GM18868 (cell line): Measurements from ENCODE around the gene ARPC1A.
"Not testable (repeated sequence)": the region's sequence is repeated elsewhere in the genome, so short reads cannot be mapped to it uniquely, and the experiment has no call there.

Experiments used
- ATAC-seq: cut with Tn5 transposase; IDR thresholded peaks from one replicate; pipeline ENCODE4 v1.9.1; 2021; ENCODE audit warnings: mild to moderate bottlenecking, moderate library complexity; ENCODE audit not compliant: unreplicated experiment

Gene ARPC1A

DNA sequence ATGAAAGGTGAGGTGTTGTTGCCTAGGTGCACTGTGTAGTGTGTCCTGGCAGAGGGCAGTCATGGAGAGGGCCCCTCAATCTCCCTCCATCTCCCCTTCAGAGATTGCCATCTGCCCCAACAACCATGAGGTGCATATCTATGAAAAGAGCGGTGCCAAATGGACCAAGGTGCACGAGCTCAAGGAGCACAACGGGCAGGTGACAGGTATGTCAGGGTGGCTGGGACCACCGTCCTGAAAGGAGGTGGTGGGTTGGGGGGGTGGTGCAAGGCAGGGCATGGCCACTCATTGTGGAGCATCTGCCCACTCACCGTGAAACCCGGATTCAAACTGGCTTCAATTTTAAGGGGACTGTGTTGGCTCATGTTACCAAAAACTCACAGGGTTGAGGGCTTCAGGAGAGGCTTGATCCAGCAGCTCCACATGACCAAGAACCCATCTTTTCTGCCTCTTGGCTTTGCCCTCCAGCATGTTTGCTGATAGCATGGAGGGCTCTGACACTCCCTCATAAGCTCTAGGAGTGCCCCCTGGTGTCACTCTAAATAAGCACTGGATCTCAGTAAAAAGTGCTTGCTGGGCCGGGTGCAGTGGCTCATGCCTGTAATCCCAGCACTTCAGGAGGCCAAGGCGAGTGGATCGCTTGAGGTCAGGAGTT, 61.0 kb downstream of the ARPC1A start:
- ATAC-seq = no peak

DNA sequence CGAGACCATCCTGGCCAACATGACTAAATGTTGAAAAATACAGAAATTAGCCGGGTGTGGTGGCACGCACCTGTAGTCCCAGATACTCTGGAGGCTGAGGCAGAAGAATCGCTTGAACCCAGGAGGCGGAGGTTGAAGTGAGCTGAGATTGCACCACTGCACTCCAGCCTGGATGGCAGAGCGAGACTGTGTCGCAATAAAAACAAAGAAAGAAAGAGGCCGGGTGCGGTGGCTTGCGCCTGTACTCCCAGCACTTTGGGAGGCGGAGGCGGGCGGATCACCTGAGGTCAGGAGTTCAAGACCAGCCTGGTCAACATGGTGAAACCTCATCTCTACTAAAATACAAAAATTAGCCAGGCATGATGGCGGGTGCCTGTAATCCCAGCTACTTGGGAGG, 61.5 kb downstream of the ARPC1A start:
- ATAC-seq = not testable (repeated sequence)

DNA sequence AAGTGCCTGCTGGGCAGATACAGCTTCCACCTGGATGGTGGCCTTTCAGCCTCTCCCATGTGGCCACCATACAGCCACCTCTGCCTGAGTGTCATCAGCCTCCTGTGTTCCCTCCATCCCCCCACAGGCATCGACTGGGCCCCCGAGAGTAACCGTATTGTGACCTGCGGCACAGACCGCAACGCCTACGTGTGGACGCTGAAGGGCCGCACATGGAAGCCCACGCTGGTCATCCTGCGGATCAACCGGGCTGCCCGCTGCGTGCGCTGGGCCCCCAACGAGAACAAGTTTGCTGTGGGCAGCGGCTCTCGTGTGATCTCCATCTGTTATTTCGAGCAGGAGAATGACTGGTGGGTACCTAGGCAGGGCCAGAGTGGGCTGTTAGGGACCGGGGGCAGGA, 62.2 kb downstream of the ARPC1A start:
- ATAC-seq = no peak

DNA sequence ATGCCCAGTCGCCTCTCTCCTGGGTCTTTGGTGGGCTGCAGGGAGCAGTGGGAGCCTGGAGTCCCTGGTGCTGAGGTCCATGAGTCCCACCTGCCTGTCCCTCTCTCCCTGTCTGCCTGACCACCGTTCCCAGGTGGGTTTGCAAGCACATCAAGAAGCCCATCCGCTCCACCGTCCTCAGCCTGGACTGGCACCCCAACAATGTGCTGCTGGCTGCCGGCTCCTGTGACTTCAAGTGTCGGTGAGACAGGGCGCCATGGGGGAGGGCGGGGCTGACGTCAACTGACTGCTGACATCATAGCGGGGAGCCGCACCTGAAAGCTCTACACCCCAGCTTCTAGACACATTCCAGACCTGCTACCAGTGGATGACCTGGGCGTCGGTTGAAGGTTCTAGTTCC, 64.1 kb downstream of the ARPC1A start:
- no peak for ATAC-seq

DNA sequence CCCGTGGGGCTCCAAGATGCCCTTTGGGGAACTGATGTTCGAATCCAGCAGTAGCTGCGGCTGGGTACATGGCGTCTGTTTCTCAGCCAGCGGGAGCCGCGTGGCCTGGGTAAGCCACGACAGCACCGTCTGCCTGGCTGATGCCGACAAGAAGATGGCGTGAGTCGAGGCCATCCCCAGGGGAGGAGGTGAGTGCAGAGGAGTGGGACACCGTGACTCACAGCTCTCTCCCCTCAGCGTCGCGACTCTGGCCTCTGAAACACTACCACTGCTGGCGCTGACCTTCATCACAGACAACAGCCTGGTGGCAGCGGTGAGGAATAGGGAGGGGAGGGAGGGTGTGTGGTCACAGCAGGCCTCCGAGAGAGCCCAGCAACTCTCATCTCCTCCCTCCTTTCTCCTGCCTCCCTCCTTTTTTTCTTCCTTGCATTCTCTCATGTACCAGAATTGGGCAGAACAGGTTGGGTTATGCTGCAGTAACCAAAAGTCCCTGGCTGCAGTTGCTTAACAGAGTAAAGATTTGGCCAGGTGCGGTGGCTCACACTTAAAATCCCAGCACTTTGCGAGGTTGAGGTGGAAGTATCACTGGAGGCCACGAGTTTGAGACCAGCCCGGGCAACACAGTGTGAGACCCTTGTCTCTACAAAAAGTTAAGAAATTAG, 65.4 kb downstream of the ARPC1A start:
- no peak for ATAC-seq

DNA sequence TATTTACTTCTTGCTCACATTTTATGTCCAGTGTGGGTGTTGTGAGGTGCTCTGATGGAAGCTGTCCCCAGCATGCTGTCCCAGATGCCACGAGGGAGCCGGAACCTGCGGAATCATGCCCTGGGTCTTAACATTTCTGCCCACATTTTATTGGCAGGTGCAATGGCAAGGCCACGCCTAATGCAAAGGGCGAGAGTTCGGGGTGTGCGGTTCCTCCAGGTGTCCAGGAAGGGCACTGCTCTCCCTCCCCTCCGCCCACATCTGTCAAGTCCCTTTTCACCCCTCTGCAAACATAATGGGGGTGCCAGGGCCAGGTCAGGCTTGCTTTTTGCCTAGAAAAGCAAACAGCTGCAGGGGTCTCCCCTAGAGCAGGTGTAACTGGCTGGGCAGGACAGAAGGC, 66.3 kb downstream of the ARPC1A start:
- no peak for ATAC-seq

DNA sequence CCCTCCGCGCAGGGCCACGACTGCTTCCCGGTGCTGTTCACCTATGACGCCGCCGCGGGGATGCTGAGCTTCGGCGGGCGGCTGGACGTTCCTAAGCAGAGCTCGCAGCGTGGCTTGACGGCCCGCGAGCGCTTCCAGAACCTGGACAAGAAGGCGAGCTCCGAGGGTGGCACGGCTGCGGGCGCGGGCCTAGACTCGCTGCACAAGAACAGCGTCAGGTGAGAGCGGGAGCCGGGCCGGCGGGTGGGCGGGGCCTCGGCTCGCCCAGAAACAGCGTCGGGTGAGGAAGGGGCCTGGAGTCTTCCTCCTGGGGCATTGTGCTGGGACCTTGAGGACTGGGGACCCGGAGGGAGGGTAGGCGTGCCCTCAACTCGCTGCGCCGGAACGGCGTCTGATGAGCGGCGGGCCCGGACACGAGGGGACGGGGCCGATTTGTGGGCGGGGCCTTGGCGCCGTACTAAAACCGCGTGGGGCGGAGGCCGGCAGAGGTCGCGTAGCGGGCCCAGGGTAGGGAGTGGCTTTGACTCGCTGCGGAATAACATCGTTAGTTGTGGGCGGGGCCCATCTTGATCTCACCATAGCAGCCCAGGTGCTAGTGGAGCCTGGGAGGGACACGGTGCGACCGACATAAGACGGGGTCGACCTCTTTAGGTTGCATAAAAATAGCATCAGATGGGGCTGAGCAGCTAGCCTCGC, 67.1 kb downstream of the ARPC1A start:
- ATAC-seq = no peak

DNA sequence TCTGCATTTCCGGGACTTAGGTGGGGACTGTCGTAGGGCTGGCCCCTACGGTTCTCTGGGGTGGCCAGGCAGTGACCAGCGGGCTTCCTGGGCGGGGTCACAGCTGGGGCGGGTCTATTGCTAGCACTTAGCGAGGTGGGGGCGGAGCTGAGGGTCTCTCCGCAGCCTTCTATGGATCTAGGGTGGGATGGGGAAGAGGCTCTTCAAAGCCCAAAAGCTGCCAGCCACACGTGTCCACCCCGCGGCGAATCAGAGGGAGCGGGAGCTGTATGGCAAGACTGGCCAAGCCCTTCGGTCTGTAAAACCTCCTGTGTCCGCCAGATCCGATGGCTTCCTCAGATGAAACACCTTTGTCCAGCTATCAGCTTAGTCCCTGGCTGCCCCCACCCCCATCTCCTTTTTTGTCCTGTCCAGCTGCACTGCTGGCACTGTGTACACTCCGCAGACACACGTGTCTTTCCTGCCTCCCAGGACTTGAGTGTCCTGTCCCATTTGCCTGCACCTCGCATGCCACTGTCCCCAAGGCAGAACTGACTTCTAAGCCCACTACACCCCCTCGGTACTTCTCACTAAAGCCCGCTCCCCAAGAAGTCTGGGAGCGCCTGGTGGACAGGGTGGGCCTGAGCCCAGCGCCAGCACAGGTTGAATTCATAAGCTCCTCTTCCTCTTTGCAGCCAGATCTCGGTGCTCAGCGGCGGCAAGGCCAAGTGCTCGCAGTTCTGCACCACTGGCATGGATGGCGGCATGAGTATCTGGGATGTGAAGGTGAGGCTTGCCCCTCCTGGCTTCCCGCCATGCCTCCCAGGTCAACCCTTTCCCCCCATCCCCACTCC, 67.9 kb downstream of the ARPC1A start:
- no peak for ATAC-seq

DNA sequence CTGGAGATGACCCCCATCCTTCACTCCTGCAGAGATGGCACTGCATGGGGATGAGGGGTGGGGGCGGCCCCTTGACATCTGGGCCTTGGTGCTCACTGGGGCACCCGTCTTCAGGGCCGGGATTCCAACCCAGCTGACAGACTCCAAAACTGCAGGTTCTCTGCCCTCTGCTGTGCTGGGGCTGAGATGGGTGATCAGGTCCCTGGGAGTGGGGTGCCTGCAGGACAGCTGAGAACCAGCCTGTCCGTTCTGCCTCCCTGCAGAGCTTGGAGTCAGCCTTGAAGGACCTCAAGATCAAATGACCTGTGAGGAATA, 68.4 kb downstream of the ARPC1A start:
- no peak for ATAC-seq

DNA sequence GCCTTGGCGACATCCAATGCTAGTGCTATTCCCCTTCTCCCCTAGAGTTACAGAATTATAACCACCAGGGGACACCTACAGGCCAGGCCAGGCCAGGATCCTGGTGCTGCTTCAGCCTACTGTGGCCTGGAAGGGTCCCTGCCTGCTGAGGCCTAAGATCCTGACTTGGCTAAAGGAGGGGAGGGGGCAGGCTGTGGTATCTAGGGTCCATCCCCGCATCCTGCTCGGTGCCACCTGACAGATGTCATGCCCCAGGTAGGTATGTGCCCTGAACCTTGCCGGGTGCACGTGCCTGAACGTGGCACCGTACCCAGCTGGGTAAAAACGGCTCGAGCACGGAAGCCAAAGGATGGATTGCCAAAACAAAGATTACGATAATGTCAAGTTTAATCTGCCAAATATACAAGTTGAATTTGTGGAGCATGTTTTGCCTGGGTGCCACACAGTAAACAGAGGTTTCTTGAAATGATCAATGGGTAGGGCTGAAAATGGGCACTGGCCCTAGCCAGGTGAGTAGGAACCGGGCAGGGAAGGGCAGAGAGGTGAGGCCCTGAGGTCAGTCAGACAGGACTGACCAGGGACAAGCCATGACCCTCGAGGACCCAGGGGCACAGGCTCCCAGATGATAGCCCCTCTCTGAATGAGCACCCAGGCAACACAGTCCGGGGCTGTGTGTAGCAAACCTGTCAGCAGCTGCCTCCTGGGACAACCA, 70.1 kb downstream of the ARPC1A start:
- ATAC-seq = no peak

DNA sequence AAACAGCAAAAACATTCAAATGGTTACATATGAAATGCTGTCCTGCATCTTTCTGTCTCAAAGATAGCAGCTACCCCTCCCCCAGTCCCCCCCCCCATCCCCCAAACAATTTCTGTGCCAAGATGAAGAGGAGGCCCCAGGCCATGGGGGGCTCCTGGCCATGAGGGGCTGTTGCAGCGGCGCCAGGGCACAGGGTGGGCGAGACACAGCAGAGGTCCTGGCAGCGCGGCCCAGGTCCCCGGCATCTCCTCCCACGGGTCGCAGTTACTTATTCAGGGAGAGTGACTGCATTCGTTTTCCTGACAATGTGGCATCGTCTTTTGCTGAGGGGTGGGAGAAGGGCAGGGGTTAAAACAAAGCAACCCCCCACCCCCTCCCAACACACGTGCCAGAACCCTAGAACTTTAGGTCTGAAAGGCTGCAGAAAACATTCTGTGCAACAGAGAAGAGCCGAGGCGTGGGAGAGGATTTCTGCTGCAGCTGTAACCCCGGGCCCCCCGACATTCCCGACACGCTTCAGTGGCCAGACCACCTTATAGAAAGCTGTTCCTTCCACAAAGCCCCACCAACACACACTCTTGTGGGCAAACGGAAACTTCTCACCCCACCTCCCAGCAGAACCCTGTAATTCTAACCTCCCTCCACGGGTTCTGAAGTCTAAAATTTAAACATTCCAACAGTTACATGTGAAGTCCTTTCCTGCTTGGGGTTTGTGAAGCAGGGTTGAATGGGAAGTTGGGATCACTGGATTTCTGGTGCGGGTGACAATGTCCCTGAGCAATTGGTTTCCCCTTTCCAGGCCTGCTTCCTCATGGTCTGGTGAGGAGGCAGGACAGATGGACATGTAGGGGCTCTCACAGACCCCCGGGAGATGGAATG, 71.0 kb downstream of the ARPC1A start:
- no peak for ATAC-seq

DNA sequence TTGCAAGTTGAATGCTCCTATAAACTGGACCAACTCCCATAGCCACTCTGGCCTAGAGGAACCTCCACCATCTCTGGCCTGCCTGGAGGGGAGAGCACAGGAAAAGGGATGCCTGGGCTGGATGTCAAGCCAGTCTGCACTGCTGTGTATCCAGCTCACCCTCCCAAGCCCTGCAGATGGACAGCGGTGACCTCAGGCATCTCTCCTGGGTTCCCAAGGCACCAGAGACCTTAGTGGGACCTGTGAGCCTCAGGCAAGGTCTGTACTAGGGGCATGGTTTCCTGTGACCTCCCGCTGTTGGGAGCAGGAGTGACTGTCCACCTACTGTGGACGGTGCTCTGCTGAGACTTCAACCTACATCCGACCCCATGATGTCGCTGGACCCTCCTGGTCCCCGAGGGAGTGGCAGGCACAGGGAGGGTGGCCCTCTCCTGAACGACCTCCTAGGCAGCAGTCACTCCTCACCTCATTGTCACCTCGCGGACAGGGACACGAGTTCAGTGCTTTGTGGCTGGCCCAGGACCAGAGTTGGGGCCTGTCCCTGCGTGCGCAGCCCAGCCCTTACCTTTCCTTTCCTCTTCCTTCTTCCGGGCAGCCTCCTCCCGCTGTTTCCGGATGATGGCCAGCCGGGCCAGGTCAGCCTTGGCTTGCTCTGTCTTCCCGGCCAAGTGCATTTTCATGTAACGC, 71.7 kb downstream of the ARPC1A start:
- ATAC-seq = no peak

DNA sequence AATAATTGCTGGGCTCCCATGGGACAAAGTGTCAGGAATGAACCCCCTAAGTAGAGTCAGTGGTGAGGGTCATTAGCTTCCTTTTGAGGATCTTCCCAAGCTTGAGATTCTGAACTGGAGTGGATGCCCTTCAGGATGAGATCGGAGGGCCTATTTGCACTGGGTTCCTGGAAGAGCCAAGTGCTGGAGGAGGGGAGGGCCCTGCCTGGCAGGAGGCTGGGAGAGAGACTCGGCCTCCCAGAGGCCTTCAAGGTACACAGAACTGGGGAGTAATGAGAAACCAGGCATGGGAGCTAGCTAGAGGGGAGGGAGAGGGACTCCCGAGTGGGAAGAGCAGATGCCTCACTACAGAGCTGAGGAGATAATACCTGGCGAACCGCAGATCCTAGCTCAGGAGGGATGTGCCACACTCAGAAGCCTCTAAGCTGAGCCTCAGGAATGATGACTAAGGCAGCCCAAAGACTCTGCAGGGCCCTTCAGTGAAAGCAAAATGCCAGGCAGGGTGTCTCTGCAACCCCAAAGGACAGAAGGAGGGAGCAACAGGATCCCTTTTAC, 73.3 kb downstream of the ARPC1A start:
- no peak for ATAC-seq

DNA sequence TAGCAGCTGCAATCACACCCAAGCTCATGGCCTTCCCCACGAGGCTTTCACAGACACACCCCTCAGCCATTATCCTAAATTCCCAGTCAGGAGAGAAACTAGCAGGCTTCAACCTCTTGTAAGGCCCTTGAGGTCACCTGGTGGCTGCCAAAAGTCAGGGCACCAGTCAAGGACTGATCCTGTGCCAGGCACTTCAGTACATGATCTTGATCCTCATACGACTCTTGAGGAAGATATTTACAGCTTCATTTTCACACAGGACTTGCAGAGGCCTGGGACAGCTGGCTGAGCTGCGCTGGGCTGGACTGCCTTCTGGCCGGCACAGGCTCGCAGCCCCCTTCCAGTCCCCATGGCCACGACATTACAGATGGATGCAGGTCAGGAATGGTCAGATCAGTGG, 73.9 kb downstream of the ARPC1A start:
- ATAC-seq = no peak

DNA sequence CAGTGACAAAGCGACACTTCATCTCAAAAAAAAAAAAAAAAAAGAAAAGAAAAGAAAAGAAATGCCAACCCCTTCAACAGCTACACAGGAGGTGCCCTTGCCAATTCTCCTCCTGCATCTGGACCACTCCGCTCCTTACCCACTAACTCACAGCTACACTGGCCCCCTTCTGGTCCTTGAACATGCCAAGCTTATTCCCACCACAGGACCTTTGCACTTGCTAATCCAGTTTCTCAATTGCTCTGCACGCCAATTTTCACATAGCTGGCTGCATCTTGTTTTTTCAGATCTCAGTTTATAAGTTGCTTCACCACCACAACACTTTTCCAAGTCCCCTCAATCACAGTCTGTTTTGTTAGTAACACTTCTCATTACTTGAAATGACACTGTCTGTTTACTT, 77.2 kb downstream of the ARPC1A start:
- ATAC-seq = no peak

DNA sequence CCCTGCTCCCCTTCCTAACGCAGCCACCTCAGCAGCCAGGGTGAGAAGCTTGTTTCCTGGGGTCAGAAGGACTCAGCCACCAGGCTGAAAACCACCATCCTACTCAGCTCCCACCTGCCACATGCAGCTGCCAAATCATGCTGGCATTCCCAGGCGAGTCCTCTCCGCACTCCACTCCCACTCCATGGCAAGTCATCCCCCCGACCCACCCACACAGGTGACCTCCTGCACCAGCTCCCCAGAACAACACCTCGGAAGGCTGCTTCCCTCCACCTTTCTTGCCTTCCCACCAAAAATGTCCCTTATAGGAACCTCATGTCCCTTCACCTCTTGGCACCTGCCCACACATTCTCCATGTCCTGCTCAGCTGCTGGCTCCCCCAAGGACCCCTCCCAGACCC, 78.1 kb downstream of the ARPC1A start:
- ATAC-seq = no peak

DNA sequence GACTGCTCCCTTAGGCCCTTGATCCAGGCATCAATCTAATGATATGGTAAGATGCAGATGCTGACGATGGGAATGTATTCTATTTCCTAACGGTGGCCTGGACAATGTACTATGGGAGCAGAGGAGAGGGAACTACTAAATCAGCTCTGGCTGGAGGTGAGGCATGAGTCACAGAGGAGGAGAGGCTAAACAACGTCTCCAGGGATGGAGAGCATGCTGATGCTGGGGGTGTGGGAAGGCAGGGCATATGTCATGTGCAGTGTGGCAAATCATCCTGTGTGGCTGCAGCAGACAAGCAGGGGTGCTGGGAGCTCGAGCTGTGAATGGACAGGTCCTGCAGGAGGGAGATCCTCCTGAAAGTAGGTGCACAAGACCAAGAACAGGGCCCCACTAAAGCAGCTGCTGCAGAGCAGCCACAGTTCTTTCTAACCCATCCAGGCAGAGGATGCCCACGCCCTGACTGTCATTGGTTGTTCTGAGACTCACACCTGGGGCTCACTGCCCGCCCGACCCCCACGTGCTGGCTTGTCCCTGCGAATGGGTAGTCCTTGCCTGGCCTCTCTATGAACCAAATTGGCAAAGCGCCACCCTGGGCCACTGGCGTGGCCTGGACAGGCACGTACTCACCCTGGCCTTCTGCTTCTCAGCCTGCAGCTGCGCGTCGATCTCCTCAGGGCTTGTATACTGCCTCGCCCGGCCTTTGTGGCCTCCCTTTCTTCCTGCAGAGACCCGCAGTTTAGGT, 78.7 kb downstream of the ARPC1A start:
- no peak for ATAC-seq

DNA sequence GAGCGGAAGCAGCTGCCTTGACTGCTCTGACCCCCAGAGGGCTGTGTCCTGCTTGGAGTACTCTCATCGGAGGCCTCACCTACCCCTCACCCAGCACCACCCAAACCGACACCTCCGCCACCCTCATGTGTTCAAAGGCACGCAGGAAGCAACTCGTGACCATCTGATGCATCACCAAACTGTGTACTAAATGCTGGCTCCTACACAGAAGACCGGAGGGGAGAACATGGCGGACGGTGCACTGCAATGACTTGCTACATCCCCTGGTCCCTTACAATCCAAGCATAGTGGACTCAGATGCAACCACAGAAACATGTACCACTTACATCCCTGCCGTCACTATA, 79.3 kb downstream of the ARPC1A start:
- no peak for ATAC-seq

DNA sequence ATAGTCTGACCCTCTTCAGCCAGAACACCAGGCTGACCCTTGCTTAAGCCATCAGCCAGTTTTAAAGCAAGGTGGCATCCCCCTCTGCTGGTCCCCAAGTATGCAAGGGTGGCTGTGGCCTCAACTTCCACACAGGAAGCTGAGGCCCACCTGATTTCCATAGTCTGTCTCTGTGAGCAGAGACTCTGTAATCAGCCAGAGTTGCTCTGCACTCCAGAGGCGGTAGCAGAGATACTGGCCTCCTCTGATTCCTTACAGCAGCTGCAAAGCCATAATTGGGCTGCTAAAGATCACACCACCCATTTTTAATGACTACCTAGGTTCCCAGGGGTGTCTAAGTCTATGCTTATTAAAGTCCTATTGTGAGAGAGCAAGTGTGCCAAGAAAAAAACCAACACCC, 80.9 kb downstream of the ARPC1A start:
- no peak for ATAC-seq
